Thyroid gland (tissue), 4 donors: ENCODE data around the gene SOX13. TPM values are rescaled to one million over a fixed set of nuclear protein-coding genes. Genes with fewer than 3 reads are reported as not detected.
A peak's percentile ranks its signal among the peaks of the same experiment; 100 is the strongest.

ENCODE experiments used
- DNase-seq, 2 donors: peaks; one replicate each; pipeline ENCODE4 v3.0.0-alpha.2; 2019
- H3K27ac ChIP-seq, 3 donors: fragments of 200-600 bp; sonication (generic); 1 replicate in 2 of 3; 2 replicates in 1 of 3; pipeline ENCODE4 v1.5.1; 2016 to 2019; ENCODE audit warnings: mild to moderate bottlenecking in 1 of 3, moderate library complexity in 1 of 3
- H3K27me3 ChIP-seq: fragments of 200-600 bp; sonication (generic); one replicate; pipeline ENCODE4 v1.5.1; 2019
- H3K36me3 ChIP-seq, 2 donors: fragments of 200-600 bp; sonication (generic); one replicate each; pipeline ENCODE4 v1.5.1; 2016 to 2019
- H3K4me1 ChIP-seq, 2 donors: fragments of 200-600 bp; sonication (generic); one replicate each; pipeline ENCODE4 v1.5.1; 2017 to 2019
- H3K4me3 ChIP-seq, 3 donors: fragments of 200-600 bp; sonication (generic); replicated peaks in 1 of 3; 1 replicate in 2 of 3; 2 replicates in 1 of 3; pipeline ENCODE4 v1.5.1; 2016; ENCODE audit warnings: mild to moderate bottlenecking in 1 of 3
- H3K9me3 ChIP-seq: fragments of 200-600 bp; sonication (generic); one replicate; pipeline ENCODE4 v1.5.1; 2017
- CTCF ChIP-seq, 6 experiments: fragments of 200-600 bp in 3 of 6; fragments of 450-650 bp in 3 of 6; sonication (generic) in 3 of 6; IDR thresholded peaks; one replicate each; pipeline ENCODE4 v1.5.1; 2016 to 2019; ENCODE audit warnings: antibody characterized with exemption in 6 of 6, mild to moderate bottlenecking in 2 of 6, inconsistent platforms in 1 of 6, moderate library complexity in 1 of 6
- POLR2A ChIP-seq, 2 donors: fragments of 450-650 bp; IDR thresholded peaks; one replicate each; pipeline ENCODE4 v1.6.1; 2017; ENCODE audit warnings: antibody characterized with exemption in 2 of 2, mild to moderate bottlenecking in 2 of 2, moderate library complexity in 1 of 2
- WGBS, 2 donors: methylation state at CpG; one replicate each; pipeline ENCODE4 v1.1.5; 2017; 5-methylcytosine and 5-hydroxymethylcytosine counted together
- intact Hi-C: fragments of 100-400 bp; cut with DNase I; formaldehyde crosslinking; loops from one replicate; pipeline ENCODE4 v1.15.1; 2023
- total RNA-seq, 4 donors: library from RNA; depleted of rRNA; stranded (reverse); fragments of >200 nt; gene quantifications; one replicate each; pipeline ENCODE4 v1.2.3, GENCODE V29; 2016

SOX13 gene
- total RNA-seq, 4 donors from 2014 or later: 19.4 to 29.3 (median 20.8) TPM

- peaks cover 38 to 40% of the 10 kb centered on the region in 2 donors for H3K4me1 ChIP-seq
- H3K27me3 ChIP-seq: no peaks in the 10 kb centered on the region
- DNase-seq: peak; percentile 38 to 43
- H3K27ac ChIP-seq: peak overlapping the region; percentile 68 to 87 (median 77)
- peaks cover 0 to 6% of the 10 kb centered on the region in 2 donors for H3K36me3 ChIP-seq
- WGBS, 2 donors: 58 to 64% methylated on average over 11 of the region's 11 CpGs
- H3K4me3 ChIP-seq: no peak overlapping the region
- H3K9me3 ChIP-seq: no peaks in the 10 kb centered on the region
- TF ChIP-seq POLR2A (IDR thresholded peaks at IDR 0.05) (no peak), CTCF (IDR thresholded peaks at IDR 0.05) (no peak)
- intact Hi-C loops: no loop called here
Measured at GRCh38 chr1:204130981-204131892, 58.3 kb downstream of the SOX13 start.

GRCh38 chr1:204131978-204132377 lies 59.1 kb downstream of the SOX13 start:
- no peak overlapping the region for H3K4me3 ChIP-seq
- H3K9me3 ChIP-seq: no peaks in the 10 kb centered on the region
- H3K36me3 ChIP-seq: peaks cover 0 to 5% of the 10 kb centered on the region in 2 donors
- no peak for TF ChIP-seq POLR2A (IDR thresholded peaks at IDR 0.05)
- no peak for TF ChIP-seq CTCF (IDR thresholded peaks at IDR 0.05)
- H3K27ac ChIP-seq: peak overlapping the region in 1 of 3 donors; percentile 68
- DNase-seq: no peak
- 90 to 97% methylated on average over 3 of the region's 4 CpGs for WGBS, 2 donors
- intact Hi-C loops: no loop called here
- H3K4me1 ChIP-seq: peaks cover 34 to 37% of the 10 kb centered on the region in 2 donors
- H3K27me3 ChIP-seq: no peaks in the 10 kb centered on the region

DNA sequence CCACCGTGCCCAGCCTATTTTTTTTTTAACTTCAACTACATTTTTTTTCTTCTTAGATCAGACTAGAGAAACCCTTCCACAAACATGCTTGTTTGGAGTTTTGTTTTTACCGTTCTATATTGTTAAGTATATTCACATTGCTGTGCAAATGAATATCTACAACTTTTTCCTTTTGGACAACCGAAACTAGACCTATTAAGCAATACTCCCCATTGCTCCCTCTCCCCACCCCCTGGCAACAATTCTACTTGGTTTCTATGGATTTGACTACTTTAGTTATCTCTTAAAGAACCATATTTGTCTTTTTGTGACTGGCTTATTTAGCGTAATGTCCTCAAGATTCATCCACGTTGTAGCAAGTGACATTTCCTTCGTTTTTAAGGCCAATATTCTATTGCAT lies 59.8 kb downstream of the SOX13 start:
- TF ChIP-seq POLR2A (IDR thresholded peaks at IDR 0.05): no peak
- no peak for TF ChIP-seq CTCF (IDR thresholded peaks at IDR 0.05)
- Histone ChIP-seq H3K4me3 (no peak overlapping the region), H3K27me3 (no peaks in the 10 kb centered on the region), H3K27ac (no peak overlapping the region), H3K9me3 (no peaks in the 10 kb centered on the region), H3K36me3 (peaks cover 0 to 5% of the 10 kb centered on the region in 2 donors), H3K4me1 (peaks cover 29 to 32% of the 10 kb centered on the region in 2 donors)
- WGBS, 2 donors: 87 to 90% methylated on average over 6 of the region's 6 CpGs
- DNase-seq: no peak
- intact Hi-C loops: no loop called here

DNA sequence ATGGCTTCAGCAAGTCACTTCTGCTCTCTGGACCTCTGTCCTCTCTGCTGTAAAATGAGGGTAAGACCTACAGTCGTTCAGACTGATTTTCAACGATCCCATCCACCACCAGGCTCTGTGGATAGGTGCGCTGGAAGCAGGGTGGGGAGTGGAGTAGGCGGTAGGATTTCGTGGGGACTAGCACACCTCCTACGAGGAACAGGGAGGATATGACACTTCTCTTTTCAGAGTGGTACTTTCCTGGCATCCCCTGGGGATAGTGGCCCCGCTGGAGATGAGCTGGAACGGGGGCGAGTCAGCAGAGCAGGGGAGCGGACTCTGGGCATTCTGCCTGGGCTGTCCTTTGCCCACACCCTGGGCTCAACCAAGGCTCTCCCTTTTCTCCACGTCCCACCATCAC lies 61.2 kb downstream of the SOX13 start:
- WGBS, 2 donors: 78 to 83% methylated on average over 11 of the region's 11 CpGs
- H3K27me3 ChIP-seq: no peaks in the 10 kb centered on the region
- no peak overlapping the region for H3K4me3 ChIP-seq
- peaks cover 24% of the 10 kb centered on the region in 2 donors for H3K4me1 ChIP-seq
- no peaks in the 10 kb centered on the region for H3K9me3 ChIP-seq
- no peak overlapping the region for H3K27ac ChIP-seq
- intact Hi-C loops: no loop called here
- TF ChIP-seq CTCF (IDR thresholded peaks at IDR 0.05) (no peak), POLR2A (IDR thresholded peaks at IDR 0.05) (no peak)
- H3K36me3 ChIP-seq: peaks cover 0 to 5% of the 10 kb centered on the region in 2 donors
- DNase-seq: no peak

GRCh38 chr1:204136814-204137213 lies 63.9 kb downstream of the SOX13 start:
- H3K36me3 ChIP-seq: peaks cover 0 to 5% of the 10 kb centered on the region in 2 donors
- 57 to 92% methylated on average over 1 to 2 of the region's 2 CpGs for WGBS, 2 donors
- no peak for TF ChIP-seq CTCF (IDR thresholded peaks at IDR 0.05)
- no peak for TF ChIP-seq POLR2A (IDR thresholded peaks at IDR 0.05)
- no peak overlapping the region for H3K4me3 ChIP-seq
- no peaks in the 10 kb centered on the region for H3K9me3 ChIP-seq
- H3K27me3 ChIP-seq: no peaks in the 10 kb centered on the region
- DNase-seq: no peak
- no peaks in the 10 kb centered on the region for H3K4me1 ChIP-seq
- intact Hi-C loops: no loop called here
- H3K27ac ChIP-seq: no peak overlapping the region
